OCI-LY7 (cell line): ENCODE data around the gene NAT8. TPM values are rescaled to one million over a fixed set of nuclear protein-coding genes. Genes with fewer than 3 reads are reported as not detected.

Experiments used
- BruUV-seq: library from RNA; stranded (reverse); fragments of 400-500 nt; replicated peaks from 2 replicates; lab custom pipeline; 2021; lab: Mats Ljungman, UMichigan
- CTCF ChIA-PET: fragments of 300-600 bp; sonication (Branson Sonifier 250); formaldehyde crosslinking; loops from one replicate; lab custom pipeline; 2022; ENCODE audit warnings: antibody characterized with exemption; ENCODE audit not compliant: unreplicated experiment; lab: Charles Lee
- POLR2A ChIA-PET: fragments of 300-600 bp; sonication (Branson Sonifier 250); formaldehyde crosslinking; loops from one replicate; lab custom pipeline; 2022; ENCODE audit warnings: antibody characterized with exemption; lab: Charles Lee
- DNase-seq: peaks from one replicate; pipeline ENCODE4 v3.0.0-alpha.2; 2015; ENCODE audit warnings: low spot score
- H2AFZ ChIP-seq: fragments of 200-600 bp; sonication (generic), shearing (Covaris generic); 2 replicates; pipeline ENCODE4 v1.6.1; 2014; ENCODE audit warnings: mild to moderate bottlenecking, antibody characterized with exemption, low read length, moderate library complexity
- H3K27ac ChIP-seq: fragments of 200-600 bp; sonication (generic); 2 replicates; pipeline ENCODE4 v1.5.1; 2014; ENCODE audit warnings: mixed run types, low read depth, mild to moderate bottlenecking, moderate library complexity, low read length, inconsistent platforms; ENCODE audit not compliant: poor library complexity, severe bottlenecking
- H3K36me3 ChIP-seq: fragments of 200-600 bp; sonication (generic); 2 replicates; pipeline ENCODE4 v1.6.1; 2014; ENCODE audit warnings: mild to moderate bottlenecking, antibody characterized with exemption, low read length, moderate library complexity, mixed read lengths; ENCODE audit not compliant: insufficient read depth
- H3K4me1 ChIP-seq: fragments of 200-600 bp; sonication (generic); 2 replicates; pipeline ENCODE4 v1.5.1; 2014; ENCODE audit warnings: mild to moderate bottlenecking, low read length; ENCODE audit not compliant: insufficient read depth, poor library complexity, severe bottlenecking
- H3K4me2 ChIP-seq: fragments of 200-600 bp; sonication (generic); 2 replicates; pipeline ENCODE4 v1.6.1; 2014; ENCODE audit warnings: mild to moderate bottlenecking, low read length
- H3K4me3 ChIP-seq: fragments of 200-600 bp; sonication (generic); 2 replicates; pipeline ENCODE4 v1.5.1; 2014; ENCODE audit warnings: mild to moderate bottlenecking, low read depth, low read length; ENCODE audit not compliant: poor library complexity, severe bottlenecking
- H3K79me2 ChIP-seq: fragments of 200-600 bp; sonication (generic); 2 replicates; pipeline ENCODE4 v1.6.1; 2016; ENCODE audit warnings: low read depth, mild to moderate bottlenecking, low read length, moderate library complexity, mixed read lengths; ENCODE audit not compliant: insufficient read depth
- H3K9me2 ChIP-seq: fragments of 200-600 bp; sonication (generic); 2 replicates; pipeline ENCODE4 v1.6.1; 2016; ENCODE audit warnings: mild to moderate bottlenecking, low read length, mixed read lengths; ENCODE audit not compliant: insufficient read depth
- H3K9me3 ChIP-seq: fragments of 200-600 bp; sonication (generic); 2 replicates; pipeline ENCODE4 v1.6.1; 2014; ENCODE audit warnings: mild to moderate bottlenecking, mixed run types, low read length, mixed read lengths
- H4K20me1 ChIP-seq: fragments of 200-600 bp; sonication (generic); 2 replicates; pipeline ENCODE4 v1.6.1; 2014; ENCODE audit warnings: mild to moderate bottlenecking, antibody characterized with exemption, low read length, moderate library complexity, mixed read lengths; ENCODE audit not compliant: insufficient read depth
- CTCF ChIP-seq: fragments of 200-600 bp; sonication (generic); conservative IDR thresholded peaks from 2 replicates; pipeline ENCODE4 v1.5.1; 2014; ENCODE audit warnings: mild to moderate bottlenecking, antibody characterized with exemption, low read length, moderate library complexity, mixed read lengths
- EZH2phosphoT487 ChIP-seq: fragments of 200-600 bp; sonication (generic); IDR thresholded peaks from 2 replicates; pipeline ENCODE4 v1.6.1; 2018; ENCODE audit warnings: low read depth, borderline replicate concordance, mild to moderate bottlenecking, mixed run types, antibody characterized with exemption, low read length, moderate library complexity, mixed read lengths
- intact Hi-C: fragments of 100-400 bp; cut with micrococcal nuclease; formaldehyde crosslinking; loops from one replicate; pipeline ENCODE4 v1.10.0; 2022; ENCODE audit not compliant: unreplicated experiment
- total RNA-seq, 2 experiments: library from RNA; depleted of rRNA in 1 of 2; stranded (reverse); fragments of >200 nt in 1 of 2; shearing (Covaris generic) in 1 of 2; gene quantifications; 2 replicates each; pipeline ENCODE4 v1.2.3, GENCODE V29; 2014 to 2022

The NAT8 gene
- total RNA-seq, 2 experiments from 2014 or later: not detected

GRCh38 chr2:73594251-73594650, 48.0 kb downstream of the NAT8 start:
- Histone ChIP-seq H3K4me3 (no peak overlapping the region), H3K27ac (no peak overlapping the region), H3K9me2 (no peaks in the 10 kb centered on the region), H3K4me1 (no peaks in the 10 kb centered on the region), H3K79me2 (no peaks in the 10 kb centered on the region), H4K20me1 (no peaks in the 10 kb centered on the region), H3K36me3 (no peaks in the 10 kb centered on the region), H3K4me2 (no peak overlapping the region), H3K9me3 (no peaks in the 10 kb centered on the region), H2AFZ (no peak overlapping the region)
- intact Hi-C loops: no loop called here
- BruUV-seq: no TSS peak
- POLR2A ChIA-PET: no interaction called here
- CTCF ChIA-PET: no interaction called here
- TF ChIP-seq CTCF (no peak), EZH2phosphoT487 (no peak)
- DNase-seq: no peak

GRCh38 chr2:73593680-73594079, 48.5 kb downstream of the NAT8 start:
- Histone ChIP-seq H3K9me2 (no peaks in the 10 kb centered on the region), H3K9me3 (no peaks in the 10 kb centered on the region), H4K20me1 (no peaks in the 10 kb centered on the region), H3K27ac (no peak overlapping the region), H3K79me2 (no peaks in the 10 kb centered on the region), H3K4me1 (no peaks in the 10 kb centered on the region), H3K4me2 (no peak overlapping the region), H3K36me3 (no peaks in the 10 kb centered on the region), H2AFZ (no peak overlapping the region), H3K4me3 (no peak overlapping the region)
- intact Hi-C loops: no loop called here
- ChIA-PET CTCF (no interaction called here), POLR2A (no interaction called here)
- no peak for DNase-seq
- BruUV-seq: no TSS peak
- TF ChIP-seq EZH2phosphoT487 (no peak), CTCF (no peak)

Other genes starting within 250 kb of the NAT8 start
- gene TPRKB, start 94.9 kb upstream of the NAT8 start, total RNA-seq (2014; rRNA removed; shearing (Covaris generic)): 25.4 and 29.3 TPM in 2 replicates
- gene TPRKB, start 94.9 kb upstream of the NAT8 start, total RNA-seq (2022): 48.8 and 51.4 TPM in 2 replicates
- gene DUSP11, start 137.7 kb upstream of the NAT8 start, total RNA-seq (2014; rRNA removed; shearing (Covaris generic)): 33.9 and 40.9 TPM in 2 replicates
- 25.0 and 28.1 TPM in 2 replicates for gene DUSP11, start 137.7 kb upstream of the NAT8 start, total RNA-seq (2022)
- not detected in 2 replicates for gene C2orf78, start 141.8 kb upstream of the NAT8 start, total RNA-seq (2014; rRNA removed; shearing (Covaris generic))
- not detected in 2 replicates for gene C2orf78, start 141.8 kb upstream of the NAT8 start, total RNA-seq (2022)
- gene STAMBP, start 186.5 kb upstream of the NAT8 start, total RNA-seq (2014; rRNA removed; shearing (Covaris generic)): 23.4 and 27.2 TPM in 2 replicates
- gene STAMBP, start 186.5 kb upstream of the NAT8 start, total RNA-seq (2022): 43.7 and 49.0 TPM in 2 replicates